ENCODE results near the gene HNF4A.

DNA sequence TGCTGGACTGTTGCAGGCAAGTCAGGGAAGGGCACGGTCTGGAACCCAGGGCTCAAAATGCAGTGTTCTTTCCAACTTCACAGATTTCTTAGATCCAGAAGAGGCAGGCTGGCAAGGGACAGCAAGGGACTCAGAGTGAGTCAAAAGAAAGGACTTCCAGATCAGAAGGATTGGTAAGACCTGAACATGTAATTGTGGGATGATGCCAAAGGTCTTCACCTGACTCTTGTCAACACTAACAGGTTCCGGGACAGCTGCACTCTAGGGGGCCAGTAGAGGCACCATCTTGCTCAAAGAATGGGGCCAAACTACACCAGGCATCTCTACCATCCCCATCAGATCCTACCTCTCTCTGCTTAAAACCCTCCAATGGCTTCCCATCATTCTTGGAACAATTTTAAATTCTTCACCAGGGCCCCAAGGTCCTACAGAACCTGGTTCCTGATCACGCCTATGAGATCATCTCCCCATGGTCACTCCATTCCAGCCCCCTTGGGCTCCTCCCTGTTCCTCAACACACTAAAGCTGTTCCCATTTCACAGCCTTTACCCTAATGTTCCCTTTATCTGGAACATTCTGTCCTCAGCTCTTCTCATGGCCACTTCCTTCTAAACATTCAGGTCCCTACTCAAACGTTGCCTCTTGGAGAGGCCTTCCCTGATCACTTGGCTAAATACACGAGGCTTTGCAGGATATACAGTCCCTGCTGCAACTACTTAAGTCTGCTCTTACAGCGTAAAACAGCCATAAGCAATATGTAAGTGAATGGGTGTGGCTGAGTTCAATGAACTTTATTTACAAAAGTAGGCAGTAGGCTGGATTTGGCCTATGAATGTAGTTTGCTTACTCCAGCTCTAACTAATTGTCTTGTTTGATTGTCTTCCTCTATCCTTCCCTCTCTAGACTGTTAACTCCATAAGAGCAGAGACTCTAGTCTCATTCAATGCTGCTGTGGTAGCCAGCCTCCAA lies 90.5 kb downstream of the HNF4A start:
- TF ChIP-seq, protein P1, sequence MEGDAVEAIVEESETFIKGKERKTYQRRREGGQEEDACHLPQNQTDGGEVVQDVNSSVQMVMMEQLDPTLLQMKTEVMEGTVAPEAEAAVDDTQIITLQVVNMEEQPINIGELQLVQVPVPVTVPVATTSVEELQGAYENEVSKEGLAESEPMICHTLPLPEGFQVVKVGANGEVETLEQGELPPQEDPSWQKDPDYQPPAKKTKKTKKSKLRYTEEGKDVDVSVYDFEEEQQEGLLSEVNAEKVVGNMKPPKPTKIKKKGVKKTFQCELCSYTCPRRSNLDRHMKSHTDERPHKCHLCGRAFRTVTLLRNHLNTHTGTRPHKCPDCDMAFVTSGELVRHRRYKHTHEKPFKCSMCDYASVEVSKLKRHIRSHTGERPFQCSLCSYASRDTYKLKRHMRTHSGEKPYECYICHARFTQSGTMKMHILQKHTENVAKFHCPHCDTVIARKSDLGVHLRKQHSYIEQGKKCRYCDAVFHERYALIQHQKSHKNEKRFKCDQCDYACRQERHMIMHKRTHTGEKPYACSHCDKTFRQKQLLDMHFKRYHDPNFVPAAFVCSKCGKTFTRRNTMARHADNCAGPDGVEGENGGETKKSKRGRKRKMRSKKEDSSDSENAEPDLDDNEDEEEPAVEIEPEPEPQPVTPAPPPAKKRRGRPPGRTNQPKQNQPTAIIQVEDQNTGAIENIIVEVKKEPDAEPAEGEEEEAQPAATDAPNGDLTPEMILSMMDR (IDR thresholded peaks at IDR 0.05), result no peak
- TF ChIP-seq POLR2A (IDR thresholded peaks at IDR 0.05), result no peak
